Skin epidermis (tissue), 12 donors: ENCODE results near the gene TBX20.
A peak's percentile ranks its signal among the peaks of the same experiment; 100 is the strongest.
"Not testable (repeated sequence)": the region's sequence is repeated elsewhere in the genome, so short reads cannot be mapped to it uniquely, and the experiment has no call there.

ENCODE experiments used
- H3K27ac ChIP-seq, 21 experiments: fragments of 200-600 bp; sonication (generic) in 11 of 21; one replicate each; pipeline ENCODE4 v1.5.0; 2020; ENCODE audit warnings: mild to moderate bottlenecking in 3 of 21, inconsistent platforms in 2 of 21, moderate library complexity in 2 of 21
- H3K4me3 ChIP-seq, 7 experiments: fragments of 200-600 bp; sonication (generic) in 2 of 7; one replicate each; pipeline ENCODE4 v1.5.0; 2020; ENCODE audit warnings: inconsistent platforms in 2 of 7, mild to moderate bottlenecking in 2 of 7, moderate library complexity in 1 of 7

TBX20 gene

DNA sequence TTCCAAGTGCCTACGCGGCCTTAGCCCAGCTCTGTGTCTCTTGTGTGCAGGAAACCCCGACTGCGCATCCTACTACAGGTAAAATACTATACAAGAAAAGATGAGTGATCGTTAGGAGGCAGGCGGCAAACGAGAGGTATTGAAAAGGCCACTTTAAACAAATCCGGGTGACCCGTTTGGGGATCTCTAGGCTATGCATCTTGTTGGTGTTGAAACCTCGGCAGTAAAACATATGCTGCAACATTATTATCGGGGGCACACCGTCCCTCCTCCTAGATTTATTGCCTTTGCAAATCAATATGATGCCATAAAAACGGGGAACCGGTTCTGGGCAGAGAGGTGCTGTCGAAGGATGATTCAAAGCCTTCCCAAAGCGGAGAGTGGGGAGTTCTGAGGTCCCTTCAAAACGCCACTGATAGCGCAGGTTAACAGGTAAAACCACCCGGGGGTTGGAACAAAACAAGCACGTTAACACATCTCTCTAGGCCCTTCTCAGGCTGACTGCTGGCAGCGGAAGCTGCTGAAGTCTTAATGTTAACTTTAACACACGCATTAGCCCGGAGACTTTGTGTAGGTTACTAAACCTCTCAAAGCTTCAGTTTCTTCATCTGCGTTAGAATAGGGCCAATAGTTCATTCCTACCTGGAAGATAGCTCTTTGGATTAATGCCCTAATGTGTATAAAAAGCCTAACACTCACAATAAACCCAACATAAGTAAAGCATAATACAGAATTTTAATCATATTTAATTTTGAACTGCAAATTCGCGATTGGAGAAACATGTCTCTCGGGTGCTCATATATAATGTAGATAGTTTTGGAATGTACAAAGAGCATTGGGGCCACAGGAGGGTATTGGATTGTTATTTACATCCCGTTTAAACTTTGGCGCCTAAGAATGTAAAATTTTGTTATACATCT, 2.6 kb upstream of the TBX20 start:
- no peak overlapping the region for H3K27ac ChIP-seq
- no peak overlapping the region for H3K4me3 ChIP-seq

DNA sequence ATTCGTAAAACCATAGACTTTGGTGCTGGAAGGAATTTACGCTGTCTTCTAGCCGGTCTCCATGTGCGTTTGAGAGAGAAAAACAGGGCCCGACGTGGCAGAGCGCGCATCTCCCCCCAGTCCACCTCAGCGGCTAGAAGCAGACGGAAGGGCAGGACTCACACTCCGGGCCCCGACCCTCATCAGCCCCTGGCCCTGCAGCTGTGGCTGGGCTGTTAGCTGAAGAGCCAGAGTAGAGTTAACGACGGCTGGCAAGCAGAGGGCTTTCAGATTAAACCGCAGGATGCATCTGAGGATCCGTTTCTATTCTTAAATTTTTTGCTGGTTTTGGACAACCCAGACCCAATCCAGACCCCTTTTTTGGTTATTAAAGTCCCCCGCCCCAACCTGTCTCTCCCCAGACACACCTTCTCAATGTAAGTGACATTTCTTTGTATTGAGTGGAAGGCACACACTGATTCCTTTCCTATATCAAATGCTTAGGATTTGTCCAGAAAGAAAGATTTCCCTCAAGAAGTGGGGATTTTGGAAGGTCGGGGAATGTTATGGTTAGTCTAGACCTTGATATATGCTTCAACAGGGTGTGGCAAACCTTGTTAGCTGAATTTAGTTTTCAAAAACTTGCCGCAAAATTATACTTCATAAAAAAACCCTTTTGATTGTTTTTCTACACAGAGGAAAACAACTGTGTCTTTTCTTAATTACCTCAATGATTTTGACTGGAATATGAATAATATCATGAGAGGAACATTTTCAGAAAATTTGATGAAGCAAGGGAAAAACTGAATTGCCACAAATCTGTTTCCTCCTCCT, 1.7 kb upstream of the TBX20 start:
- no peak overlapping the region for H3K4me3 ChIP-seq

DNA sequence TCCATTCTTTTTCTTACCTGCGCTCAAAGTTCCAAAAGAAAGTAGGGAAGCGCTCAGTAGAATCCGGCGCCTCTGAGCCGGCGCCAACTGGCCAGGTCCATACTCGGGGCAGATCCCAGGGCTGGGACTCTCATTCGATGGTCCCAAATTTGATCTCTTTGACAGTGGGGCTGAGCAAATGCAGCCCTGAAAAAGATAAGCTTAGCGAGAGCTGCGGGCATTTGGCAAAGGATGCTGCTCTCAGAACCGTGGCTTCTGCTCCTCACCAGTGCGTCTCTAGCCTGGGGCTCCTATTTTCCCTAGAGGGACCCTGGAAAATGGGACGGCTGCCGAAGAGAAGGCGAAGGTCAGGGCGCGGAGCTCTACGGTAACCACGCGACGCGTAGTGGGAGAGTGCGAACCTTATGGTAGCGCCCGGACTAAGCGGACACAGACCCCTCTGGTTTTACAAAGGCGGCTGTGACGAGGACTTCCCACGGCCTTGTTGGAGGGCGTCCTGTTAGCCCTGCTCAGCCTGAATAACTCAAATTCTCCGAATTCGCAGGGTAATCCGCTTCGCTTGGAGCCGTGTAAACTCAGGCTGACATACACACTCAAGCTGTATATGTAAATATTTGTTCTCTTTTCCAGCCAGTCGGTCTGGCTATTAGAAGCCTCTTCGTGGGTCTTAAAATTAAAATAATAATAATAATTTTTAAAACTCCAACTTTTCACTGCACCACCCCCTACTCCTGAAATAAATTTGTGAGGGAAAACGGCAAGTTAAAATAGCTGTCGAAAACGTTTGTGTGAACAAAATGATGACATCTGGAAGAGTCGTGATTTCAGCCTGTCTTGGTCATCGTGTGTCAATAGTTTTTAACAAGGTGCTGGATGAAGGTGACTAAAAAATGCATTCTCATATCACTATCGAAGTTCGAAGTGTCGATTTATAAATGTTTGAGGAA, 869 bp upstream of the TBX20 start:
- H3K4me3 ChIP-seq: peak overlapping the region in 4 of 7 experiments; percentile 29 to 43 (median 32)
- no peak overlapping the region for H3K27ac ChIP-seq

More for the DNA sequence above, 1.7 kb upstream of the TBX20 start:
- no peak overlapping the region for H3K27ac ChIP-seq

DNA sequence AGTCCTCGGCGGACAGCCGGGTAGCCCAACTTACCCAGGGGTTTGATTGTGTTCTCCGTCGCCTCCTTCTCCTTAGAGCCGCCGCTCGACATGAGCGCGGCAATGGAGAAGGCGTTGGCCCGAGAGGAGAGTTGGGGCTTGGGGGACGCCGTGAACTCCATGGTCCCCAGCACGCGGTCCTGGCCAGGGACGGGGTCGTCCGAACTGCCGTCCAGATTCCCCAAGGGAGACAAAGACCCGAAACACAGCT, 515 bp downstream of the TBX20 start:
- Histone ChIP-seq H3K27ac (no peak overlapping the region), H3K4me3 (peak overlapping the region in 6 of 7 experiments; percentile 19 to 43 (median 30))

DNA sequence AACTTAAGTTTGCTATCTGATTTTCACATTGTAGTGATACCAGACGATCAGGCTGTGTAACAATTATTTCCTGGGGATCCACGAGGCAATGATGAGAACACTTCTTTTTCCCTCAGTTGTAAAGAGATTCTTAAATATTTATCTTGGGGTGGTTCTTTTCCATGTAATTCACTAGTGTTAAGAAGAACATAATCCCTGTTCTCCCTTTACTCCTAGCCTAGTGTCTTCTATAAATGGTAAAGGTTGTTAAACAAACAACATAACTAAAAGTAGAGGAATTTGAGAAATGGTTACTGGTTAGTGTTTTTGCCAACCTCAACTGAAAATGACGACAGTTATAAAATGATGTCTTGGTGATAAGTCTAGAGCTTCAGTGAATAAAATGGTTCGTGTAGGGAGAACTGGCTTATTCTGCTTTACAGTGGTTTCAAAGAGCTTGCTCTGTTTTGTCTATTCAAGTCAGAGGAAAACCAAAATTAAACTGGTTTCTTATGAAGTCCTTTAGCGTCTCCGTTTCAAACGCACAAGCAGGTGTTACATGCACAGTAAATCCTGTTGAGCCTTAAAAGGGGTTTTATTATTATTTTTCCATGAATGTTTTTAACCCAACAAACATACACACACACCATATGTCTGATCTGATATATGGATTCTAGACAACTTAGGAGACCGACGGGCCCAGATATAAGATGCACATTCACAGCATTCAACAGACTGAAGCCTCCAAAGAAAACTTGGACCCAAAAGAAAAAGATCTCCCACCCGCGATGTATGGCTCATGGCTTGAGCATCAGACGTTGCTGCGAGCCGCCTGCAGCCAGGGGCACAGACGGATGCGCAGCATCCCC, 1.1 kb downstream of the TBX20 start:
- Histone ChIP-seq H3K4me3 (peak overlapping the region in 4 of 7 experiments; percentile 22 to 43 (median 32)), H3K27ac (no peak overlapping the region)

DNA sequence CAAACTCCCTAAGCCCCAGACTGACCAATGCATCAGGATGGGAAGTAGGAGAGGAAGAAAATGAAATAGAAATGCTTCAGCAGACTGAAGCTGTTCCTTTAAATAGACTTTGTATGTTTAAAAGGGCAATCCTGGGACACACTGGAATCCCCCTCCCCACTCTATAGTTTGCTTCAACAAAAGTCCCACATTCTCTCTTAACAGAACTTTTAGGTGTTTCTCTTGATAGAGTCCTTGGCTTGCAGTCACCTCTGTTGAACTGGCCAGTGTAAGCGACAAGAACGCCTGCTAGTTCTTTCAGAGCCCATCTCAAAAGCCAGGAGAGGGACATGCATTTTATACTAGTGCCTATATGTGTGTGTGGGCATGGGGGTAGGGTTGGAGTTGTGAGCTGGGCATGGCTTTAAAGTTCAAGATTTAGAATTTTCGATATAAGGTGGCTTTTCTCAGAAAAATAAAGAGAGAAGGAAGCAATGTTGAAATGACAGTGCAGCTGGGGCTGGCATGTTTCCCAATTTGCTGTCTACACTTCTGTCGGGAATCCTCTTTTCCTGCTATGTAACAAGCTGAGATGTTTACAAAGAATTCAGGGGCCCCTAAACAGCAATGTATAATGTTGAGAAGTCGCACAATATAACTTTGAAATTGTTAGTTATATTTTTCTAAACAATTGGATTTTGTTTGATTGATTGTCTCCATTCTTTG, 2.1 kb downstream of the TBX20 start:
- H3K27ac ChIP-seq: no peak overlapping the region
- H3K4me3 ChIP-seq: no peak overlapping the region

DNA sequence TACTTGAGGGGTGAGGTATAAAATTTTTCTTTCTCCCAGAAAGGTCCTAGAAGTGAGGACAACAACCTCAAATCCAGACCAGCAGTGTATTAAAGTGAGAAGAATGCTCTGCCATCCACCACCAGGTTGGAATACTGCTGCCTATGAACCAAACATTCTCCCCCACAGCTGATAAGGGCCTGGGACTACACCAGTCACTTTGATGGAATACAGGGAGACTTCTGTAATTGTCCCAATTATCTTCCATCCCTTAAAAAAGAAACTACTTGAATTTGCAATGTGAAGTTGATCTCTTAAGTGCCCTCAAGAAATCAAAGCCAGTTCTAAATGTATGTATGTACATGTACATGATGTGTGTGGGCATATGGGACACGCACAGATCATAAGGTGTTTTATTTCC, 3.0 kb downstream of the TBX20 start:
- Histone ChIP-seq H3K4me3 (no peak overlapping the region), H3K27ac (no peak overlapping the region)

DNA sequence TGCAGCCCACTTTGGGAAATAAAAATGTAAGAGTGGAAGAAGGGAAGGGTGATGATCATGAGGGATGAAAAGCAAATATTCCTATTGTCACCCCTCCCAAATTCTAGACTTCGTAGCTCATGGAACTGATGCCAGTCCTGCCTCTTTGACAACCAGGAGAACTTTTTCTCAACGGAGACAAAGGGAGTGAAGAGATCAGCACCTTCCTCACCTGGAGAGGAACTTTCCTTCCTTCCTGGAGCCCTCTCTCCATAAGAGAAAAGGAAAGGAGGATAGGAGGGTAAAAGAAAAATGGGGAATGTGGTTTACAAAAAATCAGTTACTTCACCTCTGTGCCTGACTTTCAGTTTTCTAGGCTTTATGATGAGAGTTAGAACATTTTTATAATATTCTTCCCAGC, 3.4 kb downstream of the TBX20 start:
- no peak overlapping the region for H3K27ac ChIP-seq
- no peak overlapping the region for H3K4me3 ChIP-seq

DNA sequence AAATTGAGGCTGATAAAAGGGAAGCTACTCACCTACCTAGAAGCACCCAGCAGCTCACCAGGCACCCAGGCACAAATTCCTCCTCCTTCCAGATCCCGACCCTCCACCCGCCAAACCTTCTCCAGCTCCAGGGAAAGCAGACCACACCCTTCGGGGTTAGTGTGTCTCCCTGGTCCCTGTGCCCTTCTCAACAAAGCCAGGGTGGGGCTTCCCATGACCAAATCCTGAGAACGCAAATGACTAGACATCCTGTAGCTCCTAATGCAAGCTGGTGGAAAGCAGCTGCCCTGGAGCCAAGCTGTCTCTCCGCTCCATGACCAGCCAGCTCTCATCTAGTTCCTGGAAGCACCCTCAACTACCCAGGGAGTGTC, 4.4 kb downstream of the TBX20 start:
- H3K27ac ChIP-seq: no peak overlapping the region
- no peak overlapping the region for H3K4me3 ChIP-seq

DNA sequence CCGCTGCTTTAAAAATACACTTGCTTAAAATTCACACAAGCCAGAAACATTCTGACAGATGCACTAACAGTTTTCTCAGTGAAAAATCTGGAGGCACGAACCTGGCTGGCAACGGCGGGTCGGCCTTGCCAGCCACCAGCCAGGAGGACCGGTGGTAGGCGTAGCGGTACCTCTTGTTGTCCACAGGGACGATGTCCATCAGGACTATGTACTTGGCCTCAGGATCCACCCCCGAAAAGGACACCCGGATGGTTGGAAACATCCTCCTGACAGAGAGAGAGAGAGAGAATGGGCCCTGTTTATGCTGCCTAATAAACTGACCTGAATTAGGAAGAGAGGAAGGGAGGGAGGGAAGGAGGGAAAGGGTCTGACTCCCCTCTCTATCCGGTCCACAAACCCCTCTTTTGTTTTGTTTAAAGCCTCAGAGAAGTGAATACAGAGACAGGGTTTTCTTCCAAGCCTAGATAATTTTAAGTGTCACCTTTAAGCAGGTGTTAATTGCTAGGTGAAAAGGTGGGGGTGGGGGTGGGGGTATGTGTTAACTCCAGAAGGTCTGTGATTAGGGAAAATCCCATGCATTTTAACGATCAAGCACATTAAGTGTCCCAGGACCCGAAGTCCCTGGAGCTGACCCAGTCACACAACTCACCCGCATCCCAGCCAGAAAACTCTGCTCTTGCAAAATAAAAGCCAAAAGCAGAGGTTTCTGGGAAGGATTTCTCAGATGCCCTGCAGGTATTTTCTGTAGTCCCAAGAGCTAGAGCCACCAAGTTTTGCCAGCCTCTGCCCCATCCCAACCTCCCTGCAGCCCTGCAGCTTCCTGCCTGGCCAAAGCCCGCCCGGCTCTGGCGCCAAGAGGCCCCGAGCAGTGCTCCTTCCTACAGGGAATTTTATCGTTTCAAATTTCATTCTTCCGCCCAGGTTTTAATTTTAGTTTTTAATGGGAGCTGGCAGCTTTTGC, 5.0 kb downstream of the TBX20 start:
- H3K27ac ChIP-seq: no peak overlapping the region
- H3K4me3 ChIP-seq: no peak overlapping the region

DNA sequence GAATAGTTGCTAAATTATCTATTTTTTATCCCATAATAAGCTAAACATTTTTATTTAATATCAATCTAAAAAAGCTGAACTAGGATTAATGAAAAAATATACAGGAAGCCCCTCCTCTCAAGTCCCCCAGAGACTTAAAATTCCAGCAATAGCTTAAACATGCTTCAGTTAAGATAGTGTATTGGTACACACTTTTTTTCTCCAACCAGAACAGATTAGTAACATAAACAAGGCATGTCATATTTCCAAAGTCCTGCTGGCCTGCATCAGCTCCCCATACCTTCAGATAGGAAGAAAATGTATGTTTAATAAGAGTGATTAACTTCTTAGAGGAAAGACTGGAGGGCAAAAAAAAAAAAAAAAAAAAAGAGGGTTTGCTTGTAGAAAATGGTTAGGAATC, 7.1 kb downstream of the TBX20 start:
- Histone ChIP-seq H3K27ac (no peak overlapping the region), H3K4me3 (no peak overlapping the region)

DNA sequence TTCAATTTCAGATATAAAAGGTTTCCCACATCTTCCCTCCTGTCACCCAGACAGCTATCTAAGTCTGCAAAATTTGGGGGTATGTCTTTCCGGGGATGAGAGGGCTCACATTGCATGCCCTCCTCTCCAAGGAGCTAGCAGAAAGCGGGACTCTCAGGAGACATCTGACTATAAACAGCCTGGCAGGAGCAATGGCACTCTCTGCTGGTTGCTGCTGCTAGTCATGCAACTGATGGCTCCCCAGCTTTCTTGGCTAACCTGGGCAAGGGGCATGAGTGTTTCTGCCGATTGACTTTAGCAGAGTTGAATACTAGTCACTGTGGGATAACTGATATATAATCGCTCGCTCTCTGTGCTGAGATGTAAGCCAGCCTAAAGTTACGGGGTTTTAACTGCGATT, 12.0 kb downstream of the TBX20 start:
- no peak overlapping the region for H3K27ac ChIP-seq
- H3K4me3 ChIP-seq: no peak overlapping the region

DNA sequence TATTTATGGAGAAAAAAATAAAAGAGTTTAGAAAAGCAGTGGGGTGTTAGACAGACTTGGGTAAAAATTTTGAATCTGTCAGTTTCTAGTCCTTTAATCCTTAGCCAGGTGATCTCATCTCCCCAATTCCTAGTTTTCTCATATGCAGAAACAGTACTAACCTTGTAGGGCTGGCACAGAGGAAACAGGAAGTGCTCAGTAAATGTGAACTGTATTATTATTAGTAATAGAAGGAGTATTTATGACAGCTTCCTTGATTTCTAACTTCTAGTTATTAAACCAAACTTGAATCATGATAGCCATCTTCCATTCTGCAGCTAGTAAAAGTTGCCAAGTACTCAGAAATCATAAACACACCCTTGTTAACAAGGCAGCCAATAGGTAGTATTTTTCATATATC, 12.5 kb downstream of the TBX20 start:
- Histone ChIP-seq H3K27ac (no peak overlapping the region), H3K4me3 (no peak overlapping the region)

DNA sequence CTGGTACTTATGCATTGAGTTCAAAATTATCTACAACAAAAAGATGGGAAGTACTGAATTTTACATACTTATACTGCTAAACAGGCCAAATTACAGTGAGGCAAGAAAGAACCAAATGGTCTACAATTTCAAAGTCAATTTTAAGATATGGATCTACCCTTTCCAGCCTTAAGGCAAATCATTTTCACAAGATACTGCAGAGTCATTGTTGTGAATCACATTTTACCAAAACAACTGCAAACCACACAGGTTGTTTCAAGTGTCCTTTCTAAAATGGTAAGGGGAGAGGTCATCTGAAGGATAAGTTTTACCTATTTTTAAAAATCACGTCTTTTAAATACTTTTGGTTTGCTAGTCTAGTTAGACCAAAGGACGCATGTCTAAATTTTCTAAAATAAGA, 12.9 kb downstream of the TBX20 start:
- H3K27ac ChIP-seq, H3K4me3 ChIP-seq: not testable (repeated sequence)

DNA sequence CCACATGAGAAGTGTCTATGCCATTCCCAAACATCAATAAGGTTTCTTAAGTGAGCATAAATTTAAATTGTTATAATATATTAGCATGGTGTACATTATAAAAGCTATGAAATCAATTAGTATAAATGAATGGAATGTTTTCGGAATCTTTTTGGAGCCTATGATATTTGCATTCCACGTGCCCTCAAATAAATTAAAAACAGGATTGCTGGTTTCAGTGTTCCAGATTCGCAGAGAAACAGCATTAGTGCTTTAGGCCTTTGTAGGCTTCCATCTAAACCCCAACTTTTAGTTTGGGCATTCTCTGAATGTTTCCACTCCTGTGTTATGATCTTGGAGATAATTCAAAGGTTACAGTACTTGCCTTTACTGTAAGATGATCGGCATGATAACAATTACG, 15.4 kb downstream of the TBX20 start:
- not testable (repeated sequence) for H3K27ac ChIP-seq, H3K4me3 ChIP-seq

DNA sequence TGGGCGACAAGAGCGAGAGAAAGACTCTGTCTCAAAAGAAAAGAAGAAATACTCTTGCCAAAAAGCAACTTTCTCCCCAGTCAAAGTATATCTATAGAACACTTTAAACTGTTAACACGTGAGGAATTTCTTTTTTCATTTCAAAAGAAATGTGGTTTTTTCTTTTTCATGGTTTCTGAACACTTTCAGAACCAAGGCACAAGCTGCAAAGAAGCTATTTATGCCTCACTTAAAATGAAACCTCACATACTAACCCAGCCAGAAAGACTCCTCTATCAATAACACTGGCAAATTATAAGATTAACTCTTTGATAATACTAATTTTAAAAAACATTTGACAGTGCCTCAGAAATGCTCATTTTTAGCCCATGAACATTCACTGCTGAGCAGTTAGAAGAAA, 20.9 kb downstream of the TBX20 start:
- H3K4me3 ChIP-seq: no peak overlapping the region
- H3K27ac ChIP-seq: no peak overlapping the region

DNA sequence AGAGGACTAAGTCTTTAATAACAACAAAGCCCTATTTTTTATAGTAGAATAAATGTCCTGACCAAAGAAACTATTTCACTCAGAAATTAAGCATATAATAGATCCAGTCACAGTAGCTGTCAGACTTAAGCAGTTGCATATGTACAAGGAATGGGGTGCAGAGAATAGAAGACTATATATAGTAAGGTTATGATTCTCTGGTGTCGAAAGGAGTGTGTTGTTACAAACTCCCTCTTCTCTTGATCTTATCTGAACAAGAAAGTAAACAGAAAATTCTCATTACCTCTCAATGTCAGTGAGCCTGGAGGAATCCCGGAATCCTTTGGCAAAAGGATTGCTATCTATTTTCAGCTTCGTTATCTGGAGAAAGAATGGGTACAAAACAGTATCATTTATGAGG, 22.7 kb downstream of the TBX20 start:
- not testable (repeated sequence) for H3K4me3 ChIP-seq, H3K27ac ChIP-seq
